ENCODE data around the gene EARS2. TPM values are rescaled to one million over a fixed set of nuclear protein-coding genes. Genes with fewer than 3 reads are reported as not detected.
A peak's percentile ranks its signal among the peaks of the same experiment; 100 is the strongest.

EARS2 gene
- total RNA-seq, 2 experiments from 2014 or later: 25.2 to 30.4 TPM

GRCh38 chr16:23509441-23509754 lies 47.8 kb downstream of the EARS2 start:
- peaks cover 44% of the 10 kb centered on the region for H3K36me3 Mint-ChIP-seq
- H3K4me3 Mint-ChIP-seq: peak overlapping the region; percentile 86
- peaks cover 2% of the 10 kb centered on the region for H3K9me3 Mint-ChIP-seq
- H3K27me3 Mint-ChIP-seq: no peaks in the 10 kb centered on the region
- H3K27ac Mint-ChIP-seq: peak overlapping the region; percentile 89
- no peak for DNase-seq
- H3K4me1 Mint-ChIP-seq: peaks cover 37% of the 10 kb centered on the region

- peak overlapping the region; percentile 86 for H3K4me3 Mint-ChIP-seq
- peaks cover 2% of the 10 kb centered on the region for H3K9me3 Mint-ChIP-seq
- DNase-seq: no peak
- peaks cover 38% of the 10 kb centered on the region for H3K36me3 Mint-ChIP-seq
- peaks cover 36% of the 10 kb centered on the region for H3K4me1 Mint-ChIP-seq
- no peaks in the 10 kb centered on the region for H3K27me3 Mint-ChIP-seq
- H3K27ac Mint-ChIP-seq: peak overlapping the region; percentile 36
Measured at GRCh38 chr16:23508589-23509440, 48.3 kb downstream of the EARS2 start.

GRCh38 chr16:23506606-23506994 lies 50.5 kb downstream of the EARS2 start:
- H3K36me3 Mint-ChIP-seq: peaks cover 34% of the 10 kb centered on the region
- H3K4me1 Mint-ChIP-seq: peaks cover 46% of the 10 kb centered on the region
- H3K27me3 Mint-ChIP-seq: no peaks in the 10 kb centered on the region
- no peak for DNase-seq
- H3K9me3 Mint-ChIP-seq: peaks cover 2% of the 10 kb centered on the region
- no peak overlapping the region for H3K4me3 Mint-ChIP-seq
- H3K27ac Mint-ChIP-seq: no peak overlapping the region

GRCh38 chr16:23505671-23506605 lies 51.2 kb downstream of the EARS2 start:
- Mint-ChIP-seq H3K27ac (no peak overlapping the region), H3K9me3 (peaks cover 2% of the 10 kb centered on the region), H3K4me3 (no peak overlapping the region), H3K4me1 (peaks cover 46% of the 10 kb centered on the region), H3K36me3 (peaks cover 32% of the 10 kb centered on the region), H3K27me3 (no peaks in the 10 kb centered on the region)
- DNase-seq: no peak

GRCh38 chr16:23505180-23505665 lies 51.9 kb downstream of the EARS2 start:
- H3K27me3 Mint-ChIP-seq: no peaks in the 10 kb centered on the region
- peak overlapping the region; percentile 51 for H3K4me3 Mint-ChIP-seq
- peaks cover 28% of the 10 kb centered on the region for H3K36me3 Mint-ChIP-seq
- no peak for DNase-seq
- H3K4me1 Mint-ChIP-seq: peaks cover 47% of the 10 kb centered on the region
- peak overlapping the region; percentile 83 for H3K27ac Mint-ChIP-seq
- peaks cover 2% of the 10 kb centered on the region for H3K9me3 Mint-ChIP-seq

GRCh38 chr16:23504453-23505179 lies 52.5 kb downstream of the EARS2 start:
- Mint-ChIP-seq H3K4me3 (peak overlapping the region; percentile 51), H3K27me3 (no peaks in the 10 kb centered on the region), H3K9me3 (peaks cover 2% of the 10 kb centered on the region), H3K27ac (peak overlapping the region; percentile 83), H3K4me1 (peaks cover 47% of the 10 kb centered on the region), H3K36me3 (peaks cover 28% of the 10 kb centered on the region)
- peak; percentile 83 for DNase-seq

- H3K9me3 Mint-ChIP-seq: peaks cover 2% of the 10 kb centered on the region
- H3K27ac Mint-ChIP-seq: no peak overlapping the region
- no peak for DNase-seq
- no peaks in the 10 kb centered on the region for H3K27me3 Mint-ChIP-seq
- H3K36me3 Mint-ChIP-seq: peaks cover 24% of the 10 kb centered on the region
- peaks cover 47% of the 10 kb centered on the region for H3K4me1 Mint-ChIP-seq
- H3K4me3 Mint-ChIP-seq: no peak overlapping the region
Measured at GRCh38 chr16:23504076-23504452, 53.1 kb downstream of the EARS2 start.

- Mint-ChIP-seq H3K27ac (no peak overlapping the region), H3K4me1 (peaks cover 41% of the 10 kb centered on the region), H3K4me3 (no peak overlapping the region), H3K36me3 (peaks cover 12% of the 10 kb centered on the region), H3K9me3 (no peaks in the 10 kb centered on the region), H3K27me3 (no peaks in the 10 kb centered on the region)
- no peak for DNase-seq
Measured at GRCh38 chr16:23502466-23502865, 54.7 kb downstream of the EARS2 start.

- Mint-ChIP-seq H3K9me3 (no peaks in the 10 kb centered on the region), H3K36me3 (peaks cover 7% of the 10 kb centered on the region), H3K4me1 (peaks cover 38% of the 10 kb centered on the region)
Measured at GRCh38 chr16:23501291-23501690, 55.9 kb downstream of the EARS2 start.

GRCh38 chr16:23500862-23501225 lies 56.3 kb downstream of the EARS2 start:
- Mint-ChIP-seq H3K36me3 (peaks cover 3% of the 10 kb centered on the region), H3K27me3 (no peaks in the 10 kb centered on the region), H3K9me3 (no peaks in the 10 kb centered on the region), H3K27ac (no peak overlapping the region), H3K4me1 (peaks cover 34% of the 10 kb centered on the region), H3K4me3 (no peak overlapping the region)
- DNase-seq: no peak

More at GRCh38 chr16:23501291-23501690, 55.9 kb downstream of the EARS2 start:
- Mint-ChIP-seq H3K27ac (no peak overlapping the region), H3K27me3 (no peaks in the 10 kb centered on the region), H3K4me3 (no peak overlapping the region)
- DNase-seq: no peak

- no peak overlapping the region for H3K27ac Mint-ChIP-seq
Measured at GRCh38 chr16:23500212-23500861, 56.8 kb downstream of the EARS2 start.

GRCh38 chr16:23499801-23500200 lies 57.3 kb downstream of the EARS2 start:
- Mint-ChIP-seq H3K4me3 (no peak overlapping the region), H3K27me3 (no peaks in the 10 kb centered on the region), H3K9me3 (no peaks in the 10 kb centered on the region), H3K27ac (no peak overlapping the region), H3K36me3 (peaks cover 3% of the 10 kb centered on the region), H3K4me1 (peaks cover 25% of the 10 kb centered on the region)
- DNase-seq: no peak

More at GRCh38 chr16:23500212-23500861, 56.8 kb downstream of the EARS2 start:
- DNase-seq: no peak
- Mint-ChIP-seq H3K36me3 (peaks cover 3% of the 10 kb centered on the region), H3K4me1 (peaks cover 30% of the 10 kb centered on the region), H3K9me3 (no peaks in the 10 kb centered on the region), H3K4me3 (no peak overlapping the region), H3K27me3 (no peaks in the 10 kb centered on the region)

- H3K27ac Mint-ChIP-seq: peak overlapping the region; percentile 14
- H3K27me3 Mint-ChIP-seq: no peaks in the 10 kb centered on the region
- peaks cover 19% of the 10 kb centered on the region for H3K4me1 Mint-ChIP-seq
- H3K4me3 Mint-ChIP-seq: no peak overlapping the region
- no peak for DNase-seq
- H3K9me3 Mint-ChIP-seq: no peaks in the 10 kb centered on the region
- peaks cover 3% of the 10 kb centered on the region for H3K36me3 Mint-ChIP-seq
Measured at GRCh38 chr16:23498863-23499262, 58.3 kb downstream of the EARS2 start.

- Mint-ChIP-seq H3K36me3 (peaks cover 3% of the 10 kb centered on the region), H3K4me3 (no peak overlapping the region), H3K27me3 (no peaks in the 10 kb centered on the region), H3K27ac (peak overlapping the region; percentile 32), H3K4me1 (peaks cover 15% of the 10 kb centered on the region), H3K9me3 (no peaks in the 10 kb centered on the region)
- DNase-seq: no peak
Measured at GRCh38 chr16:23497543-23497868, 59.6 kb downstream of the EARS2 start.

Measured in activated naive CD8-positive, alpha-beta T cell treated with anti-CD3 and anti-CD28 coated beads for 36 hours (primary cell).